ENCODE results near the gene CD46. TPM values are rescaled to one million over a fixed set of nuclear protein-coding genes. Genes with fewer than 3 reads are reported as not detected.

CD46 gene
- total RNA-seq, 3 donors from 2014 or later = 203 to 283 (median 204) TPM

- H3K36me3 ChIP-seq = no peaks in the 10 kb centered on the region
- H3K4me1 ChIP-seq = peaks cover 0 to 18% of the 10 kb centered on the region in 2 donors
- TF ChIP-seq POLR2AphosphoS5 (IDR thresholded peaks at IDR 0.05) = no peak
- no peak for TF ChIP-seq POLR2A (IDR thresholded peaks at IDR 0.05)
- no peak for TF ChIP-seq CTCF (IDR thresholded peaks at IDR 0.05)
- H3K27ac ChIP-seq = peak overlapping the region; percentile 42 to 95
- no peaks in the 10 kb centered on the region for H3K9me3 ChIP-seq
- no peak for DNase-seq (ENCODE audit: low spot score in 2 of 2)
- no peaks in the 10 kb centered on the region for H3K27me3 ChIP-seq
- peak overlapping the region; percentile 85 to 91 (median 88) for H3K4me3 ChIP-seq
- intact Hi-C loops (cut with DNase I; ENCODE audit: low total_unique reads) = no loop called here
These were observed 1.8 kb downstream of the CD46 start for GRCh38 chr1:207753611-207754010.

GRCh38 chr1:207754011-207754410 lies 2.2 kb downstream of the CD46 start:
- H3K27ac ChIP-seq = peak overlapping the region; percentile 15 to 42

GRCh38 chr1:207754974-207755700 lies 3.3 kb downstream of the CD46 start:
- Histone ChIP-seq H3K4me3 (peak overlapping the region in 1 of 3 donors; percentile 20), H3K27ac (peak overlapping the region in 1 of 2 donors; percentile 36), H3K4me1 (peaks cover 0 to 18% of the 10 kb centered on the region in 2 donors), H3K36me3 (no peaks in the 10 kb centered on the region), H3K27me3 (no peaks in the 10 kb centered on the region), H3K9me3 (no peaks in the 10 kb centered on the region)
- DNase-seq (ENCODE audit: low spot score in 2 of 2) = no peak
- intact Hi-C loops (cut with DNase I; ENCODE audit: low total_unique reads) = no loop called here
- TF ChIP-seq POLR2A (IDR thresholded peaks at IDR 0.05) (no peak), POLR2AphosphoS5 (IDR thresholded peaks at IDR 0.05) (no peak), CTCF (IDR thresholded peaks at IDR 0.05) (no peak)

More at GRCh38 chr1:207754011-207754410, 2.2 kb downstream of the CD46 start:
- H3K27me3 ChIP-seq = no peaks in the 10 kb centered on the region
- intact Hi-C loops (cut with DNase I; ENCODE audit: low total_unique reads) = no loop called here
- peak overlapping the region in 1 of 3 donors; percentile 91 for H3K4me3 ChIP-seq
- no peaks in the 10 kb centered on the region for H3K36me3 ChIP-seq
- no peaks in the 10 kb centered on the region for H3K9me3 ChIP-seq
- H3K4me1 ChIP-seq = peaks cover 0 to 18% of the 10 kb centered on the region in 2 donors
- TF ChIP-seq POLR2AphosphoS5 (IDR thresholded peaks at IDR 0.05) (no peak), CTCF (IDR thresholded peaks at IDR 0.05) (no peak), POLR2A (IDR thresholded peaks at IDR 0.05) (no peak)
- DNase-seq (ENCODE audit: low spot score in 2 of 2) = no peak

GRCh38 chr1:207755846-207756693 lies 4.2 kb downstream of the CD46 start:
- H3K27ac ChIP-seq = peak overlapping the region in 1 of 2 donors; percentile 2
- DNase-seq (ENCODE audit: low spot score in 2 of 2) = no peak
- H3K9me3 ChIP-seq = no peaks in the 10 kb centered on the region
- H3K4me1 ChIP-seq = peaks cover 0 to 12% of the 10 kb centered on the region in 2 donors
- H3K36me3 ChIP-seq = no peaks in the 10 kb centered on the region
- TF ChIP-seq POLR2AphosphoS5 (IDR thresholded peaks at IDR 0.05) (no peak), CTCF (IDR thresholded peaks at IDR 0.05) (no peak), POLR2A (IDR thresholded peaks at IDR 0.05) (no peak)
- intact Hi-C loops (cut with DNase I; ENCODE audit: low total_unique reads) = no loop called here
- H3K27me3 ChIP-seq = no peaks in the 10 kb centered on the region
- no peak overlapping the region for H3K4me3 ChIP-seq

GRCh38 chr1:207762622-207763021 lies 10.8 kb downstream of the CD46 start:
- intact Hi-C loops (cut with DNase I; ENCODE audit: low total_unique reads) = no loop called here
- H3K36me3 ChIP-seq = no peaks in the 10 kb centered on the region
- no peaks in the 10 kb centered on the region for H3K27me3 ChIP-seq
- TF ChIP-seq POLR2A (IDR thresholded peaks at IDR 0.05) (no peak), POLR2AphosphoS5 (IDR thresholded peaks at IDR 0.05) (no peak), CTCF (IDR thresholded peaks at IDR 0.05) (no peak)
- no peaks in the 10 kb centered on the region for H3K9me3 ChIP-seq
- no peaks in the 10 kb centered on the region for H3K4me1 ChIP-seq
- no peak for DNase-seq (ENCODE audit: low spot score in 2 of 2)
- no peak overlapping the region for H3K27ac ChIP-seq
- no peak overlapping the region for H3K4me3 ChIP-seq

Measured in breast epithelium (tissue), 4 donors.